ENCODE data around the gene DPPA3. TPM values are rescaled to one million over a fixed set of nuclear protein-coding genes. Genes with fewer than 3 reads are reported as not detected.

Gene DPPA3
- total RNA-seq, 1 donor from 2014 or later, result not detected

DNA sequence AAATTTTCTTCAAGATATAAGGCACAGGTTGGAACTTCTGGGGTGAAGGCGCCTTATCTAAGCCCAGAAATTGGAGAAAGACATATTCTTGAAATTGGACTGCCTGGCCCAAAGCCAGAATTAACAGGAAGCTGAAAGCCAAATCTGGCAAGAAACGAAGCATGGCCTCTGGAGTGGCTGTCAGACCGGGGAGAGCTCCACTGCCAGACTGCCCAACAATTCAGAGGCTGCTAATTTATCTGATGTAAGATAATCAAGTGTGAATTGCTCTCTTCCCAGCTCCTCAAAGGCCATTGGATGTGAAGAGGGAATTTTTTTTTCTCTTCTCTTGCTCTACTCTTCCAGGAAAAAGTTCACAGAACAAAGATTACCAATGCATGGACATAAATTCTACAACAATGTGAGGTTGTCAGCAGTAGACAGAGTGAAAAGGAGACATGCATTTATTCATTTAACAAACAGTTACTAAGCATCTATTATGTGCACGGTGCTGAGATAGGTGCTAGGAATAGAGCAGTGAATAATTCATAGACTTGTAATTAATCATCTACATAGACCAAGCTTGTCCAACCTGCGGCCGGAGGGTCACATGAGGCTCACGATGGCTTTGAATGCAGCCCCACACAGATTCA is 15.6 kb upstream of the DPPA3 start, which contains the start of gene GDF3:
TSS of gene GDF3 (minus strand) at position 210 of the 632 bp plus-strand sequence. CDS start at position 163, 47 bp downstream.
- no peak for DNase-seq (ENCODE audit: low read depth)
- TF ChIP-seq, protein P1, sequence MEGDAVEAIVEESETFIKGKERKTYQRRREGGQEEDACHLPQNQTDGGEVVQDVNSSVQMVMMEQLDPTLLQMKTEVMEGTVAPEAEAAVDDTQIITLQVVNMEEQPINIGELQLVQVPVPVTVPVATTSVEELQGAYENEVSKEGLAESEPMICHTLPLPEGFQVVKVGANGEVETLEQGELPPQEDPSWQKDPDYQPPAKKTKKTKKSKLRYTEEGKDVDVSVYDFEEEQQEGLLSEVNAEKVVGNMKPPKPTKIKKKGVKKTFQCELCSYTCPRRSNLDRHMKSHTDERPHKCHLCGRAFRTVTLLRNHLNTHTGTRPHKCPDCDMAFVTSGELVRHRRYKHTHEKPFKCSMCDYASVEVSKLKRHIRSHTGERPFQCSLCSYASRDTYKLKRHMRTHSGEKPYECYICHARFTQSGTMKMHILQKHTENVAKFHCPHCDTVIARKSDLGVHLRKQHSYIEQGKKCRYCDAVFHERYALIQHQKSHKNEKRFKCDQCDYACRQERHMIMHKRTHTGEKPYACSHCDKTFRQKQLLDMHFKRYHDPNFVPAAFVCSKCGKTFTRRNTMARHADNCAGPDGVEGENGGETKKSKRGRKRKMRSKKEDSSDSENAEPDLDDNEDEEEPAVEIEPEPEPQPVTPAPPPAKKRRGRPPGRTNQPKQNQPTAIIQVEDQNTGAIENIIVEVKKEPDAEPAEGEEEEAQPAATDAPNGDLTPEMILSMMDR (conservative IDR thresholded peaks at IDR 0.05; ENCODE audit: low read depth, low read length), result no peak
- H3K4me3 ChIP-seq (ENCODE audit: low read depth, low read length), result no peak within 1 kb of the TSS

DNA sequence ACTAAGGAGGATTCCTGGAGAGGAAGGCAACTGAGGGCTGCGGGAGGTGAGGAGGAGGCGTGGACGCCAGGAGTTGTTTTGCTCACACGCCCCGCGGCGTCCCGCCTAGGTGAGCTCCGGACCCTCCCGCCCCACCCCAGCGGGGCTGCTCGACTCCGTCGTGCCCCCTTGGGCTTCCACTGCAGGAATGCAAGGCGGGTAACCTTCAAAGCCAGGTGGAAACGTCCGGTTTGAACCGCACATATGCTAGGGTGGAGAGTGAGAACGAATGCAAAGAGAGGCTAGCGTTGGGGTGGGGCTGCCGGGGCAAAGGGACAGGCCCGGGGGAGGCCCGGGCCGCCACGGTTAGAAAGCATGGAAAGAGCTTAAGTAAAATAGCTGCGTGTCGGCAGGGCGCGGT is 5.4 kb upstream of the DPPA3 start:
- no peak for DNase-seq (ENCODE audit: low read depth)
- TF ChIP-seq, protein P1 (conservative IDR thresholded peaks at IDR 0.05; ENCODE audit: low read depth, low read length), result no peak
- H3K4me3 ChIP-seq (ENCODE audit: low read depth, low read length), result no peak overlapping the region

DNA sequence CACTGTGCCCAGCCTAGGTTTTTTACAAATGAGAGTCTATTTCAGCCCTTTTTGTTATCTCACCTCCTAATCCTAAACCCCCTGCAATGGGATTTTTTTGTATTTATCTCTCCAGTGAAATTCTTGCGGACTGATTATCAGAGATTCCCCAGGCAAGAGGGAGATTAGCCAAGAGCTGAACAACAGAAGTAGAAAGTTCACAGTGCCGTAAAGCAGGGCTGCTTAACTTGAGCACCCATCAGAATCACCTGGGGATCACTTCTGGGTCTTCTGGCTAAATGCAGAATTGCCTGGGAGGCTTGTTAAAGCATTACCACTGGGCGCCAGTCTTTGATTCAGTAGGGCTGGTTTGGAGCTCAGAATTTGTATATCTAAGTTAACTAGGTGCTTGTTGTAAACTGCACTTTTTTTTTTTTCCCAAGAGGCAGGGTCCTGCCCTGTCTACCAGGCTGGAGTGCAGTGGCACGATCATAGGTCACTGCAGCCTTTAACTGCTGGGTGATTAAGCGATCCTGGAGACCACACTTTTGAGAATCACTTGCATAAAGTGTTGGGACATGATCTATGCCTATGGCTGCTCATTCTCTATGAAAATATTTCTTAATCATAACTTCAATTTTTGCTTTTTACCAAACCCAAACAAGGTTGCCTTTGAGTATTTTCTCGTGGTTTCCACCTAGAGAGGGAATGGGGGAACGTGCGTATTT is 1.1 kb upstream of the DPPA3 start:
- TF ChIP-seq, protein P1 (conservative IDR thresholded peaks at IDR 0.05; ENCODE audit: low read depth, low read length), result no peak
- DNase-seq (ENCODE audit: low read depth), result no peak
- H3K4me3 ChIP-seq (ENCODE audit: low read depth, low read length), result no peak overlapping the region

DNA sequence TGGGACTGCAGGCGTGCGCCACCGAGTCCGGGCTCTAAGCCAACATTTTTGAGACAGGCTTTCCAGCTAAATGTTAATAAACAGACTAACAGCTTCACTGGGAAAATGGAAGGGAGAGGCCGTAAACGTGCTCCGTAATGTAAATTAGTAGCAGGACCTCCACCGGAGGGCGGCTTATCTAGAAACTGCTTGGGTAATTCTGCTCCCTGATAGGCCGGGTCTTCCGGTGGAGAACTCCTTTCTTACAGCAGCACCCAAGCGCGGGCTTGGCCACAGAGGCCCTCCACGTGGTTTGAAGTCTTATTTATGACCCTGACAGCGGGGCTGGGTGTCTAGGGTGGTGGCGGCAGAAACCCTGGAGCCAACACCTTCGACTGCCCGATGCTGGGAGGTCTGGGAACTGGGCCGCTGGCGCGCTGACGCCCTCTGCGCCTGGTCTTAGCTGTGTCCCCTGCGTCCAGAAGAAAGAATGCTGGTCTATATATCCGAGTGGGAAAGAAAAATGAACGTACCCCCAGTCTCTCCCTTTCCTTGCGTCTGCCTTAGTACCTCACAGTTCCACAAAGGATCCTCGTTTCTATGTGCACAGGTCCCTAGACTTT is 1.7 kb downstream of the DPPA3 start:
- no peak overlapping the region for H3K4me3 ChIP-seq (ENCODE audit: low read depth, low read length)
- TF ChIP-seq, protein P1 (conservative IDR thresholded peaks at IDR 0.05; ENCODE audit: low read depth, low read length), result no peak
- no peak for DNase-seq (ENCODE audit: low read depth)

DNA sequence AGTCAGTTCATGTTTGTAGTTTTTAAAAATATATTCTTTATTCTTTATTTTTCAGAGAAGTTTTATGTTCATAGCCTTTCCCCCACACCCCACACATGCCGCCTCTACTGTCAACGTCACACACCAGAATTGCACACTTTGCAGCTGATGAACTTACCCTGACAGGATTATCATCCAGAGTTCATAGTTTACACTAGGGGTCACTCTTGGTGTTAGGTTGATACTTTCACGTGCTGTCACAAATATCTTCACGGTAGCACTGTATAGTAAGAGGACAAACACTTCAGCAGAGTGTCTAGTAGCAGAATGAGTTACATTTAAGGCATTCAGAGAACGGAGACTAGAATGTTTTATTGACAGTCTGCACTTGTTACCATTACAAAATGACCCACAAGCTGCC is 5.1 kb downstream of the DPPA3 start:
- TF ChIP-seq, protein P1 (conservative IDR thresholded peaks at IDR 0.05; ENCODE audit: low read depth, low read length), result peak; percentile 12
- no peak for DNase-seq (ENCODE audit: low read depth)

DNA sequence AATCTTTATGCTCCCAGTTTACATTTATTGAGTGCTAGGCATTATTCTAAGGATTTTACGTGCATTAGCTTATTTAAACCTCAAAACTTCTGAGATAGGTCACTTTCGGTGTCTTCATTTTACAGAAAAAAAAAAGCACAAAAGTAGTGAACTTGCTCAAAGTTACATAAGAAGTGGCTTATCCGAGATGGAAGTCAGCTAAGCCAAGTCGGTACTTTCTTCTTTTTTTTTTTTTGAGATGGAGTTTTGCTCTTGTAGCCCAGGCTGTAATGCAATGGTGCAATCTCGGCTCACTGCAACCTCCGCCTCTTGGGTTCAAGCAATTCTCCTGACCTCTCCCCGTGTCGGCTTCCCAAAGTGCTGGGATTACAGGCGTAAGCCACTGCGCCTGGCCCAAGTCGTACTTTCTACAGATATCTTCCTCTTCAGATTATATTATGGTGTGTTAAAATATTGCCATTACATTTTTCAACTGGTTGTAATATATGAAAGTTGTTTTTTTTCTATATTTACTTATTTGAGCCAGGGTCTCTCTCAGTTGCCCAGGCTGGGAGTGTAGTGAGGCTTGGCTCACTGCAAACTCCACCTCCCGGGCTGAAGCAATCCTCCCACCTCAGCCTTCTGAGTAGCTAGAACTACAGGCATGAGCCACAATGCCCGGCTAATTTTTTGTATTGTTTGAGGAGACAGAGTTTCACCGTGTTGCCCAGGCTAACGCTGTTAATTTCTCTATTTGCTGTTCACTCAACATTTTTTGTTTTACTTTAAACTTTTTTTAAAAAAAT is 8.9 kb downstream of the DPPA3 start:
- H3K4me3 ChIP-seq (ENCODE audit: low read depth, low read length), result no peak overlapping the region
- TF ChIP-seq, protein P1 (conservative IDR thresholded peaks at IDR 0.05; ENCODE audit: low read depth, low read length), result no peak
- DNase-seq (ENCODE audit: low read depth), result no peak

More for the DNA sequence above, 5.1 kb downstream of the DPPA3 start:
- H3K4me3 ChIP-seq (ENCODE audit: low read depth, low read length), result no peak overlapping the region
